Frontal cortex (tissue), 4 donors: Measurements from ENCODE around the gene ENTPD6. TPM values are rescaled to one million over a fixed set of nuclear protein-coding genes. Genes with fewer than 3 reads are reported as not detected.
A peak's percentile ranks its signal among the peaks of the same experiment; 100 is the strongest.
"Not testable (repeated sequence)": the region's sequence is repeated elsewhere in the genome, so short reads cannot be mapped to it uniquely, and the experiment has no call there.

Experiments
- DNase-seq, 2 donors: peaks; one replicate each; pipeline ENCODE4 v3.0.0; 2012; ENCODE audit warnings: low spot score in 2 of 2
- FAIRE-seq: peaks from 2 replicates; lab custom pipeline; 2012; peaks lifted over from hg19 to GRCh38; lab: Jason Lieb, UNC
- total RNA-seq: library from RNA; depleted of rRNA; stranded (reverse); fragments of >200 nt; gene quantifications from one replicate; pipeline ENCODE4 v1.2.3, GENCODE V29; 2014
- donor health status: control.
- donor health status: control.
- donor health status: control.

Gene ENTPD6
- total RNA-seq, result 48.5 TPM

GRCh38 chr20:25195014-25195961 is at the start of gene ENTPD6:
Gene ENTPD6, plus strand, starts transcription at chr20:25195712. Its CDS starts 10,825 bp downstream, at chr20:25206537.
- no peak for FAIRE-seq
- peak; percentile 96 for DNase-seq

DNA sequence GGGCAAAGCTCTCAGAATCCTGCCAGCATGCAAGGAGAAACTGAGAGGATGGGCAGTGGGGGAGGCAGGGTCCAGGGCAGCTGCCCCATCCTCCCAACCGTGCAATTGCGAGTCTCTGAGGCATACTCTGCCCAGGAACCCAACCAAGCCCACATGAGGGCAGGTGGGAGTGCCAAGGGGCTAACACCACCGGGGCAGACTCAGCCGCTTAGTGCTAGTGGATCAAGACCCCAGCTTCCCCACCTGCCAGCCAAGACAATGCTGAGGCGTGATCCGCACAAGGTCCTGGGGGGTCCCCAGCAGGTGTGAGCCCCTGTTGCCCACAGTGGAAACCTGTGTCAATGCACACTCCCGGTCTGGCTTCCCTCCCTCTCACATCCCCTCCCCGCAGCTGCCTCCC is 48.5 kb upstream of the ENTPD6 start:
- DNase-seq (no peak), FAIRE-seq (no peak)

DNA sequence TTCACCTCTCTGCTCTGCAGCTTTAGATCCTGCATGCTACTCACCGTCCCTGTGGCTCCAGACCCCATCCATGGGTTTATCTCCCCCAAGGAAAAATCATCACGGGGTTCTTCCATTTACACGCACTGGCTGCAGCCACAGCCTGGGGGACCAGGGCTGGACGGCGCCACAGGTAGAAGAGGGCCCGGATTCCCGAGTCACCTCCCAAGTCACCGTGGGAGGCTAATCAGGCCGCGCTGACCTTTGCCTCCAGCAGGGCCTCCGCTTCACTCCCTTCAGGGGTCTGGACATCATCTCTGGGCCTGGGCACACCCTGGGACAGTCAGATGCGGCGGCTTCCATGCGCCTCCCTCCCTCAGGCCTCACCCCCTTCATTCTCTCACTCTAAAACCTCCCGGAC is 47.8 kb upstream of the ENTPD6 start:
- no peak for DNase-seq
- FAIRE-seq, result no peak

- FAIRE-seq (no peak), DNase-seq (peak; percentile 31 to 61)
These were observed 47.1 kb upstream of the ENTPD6 start for GRCh38 chr20:25148181-25148981.

DNA sequence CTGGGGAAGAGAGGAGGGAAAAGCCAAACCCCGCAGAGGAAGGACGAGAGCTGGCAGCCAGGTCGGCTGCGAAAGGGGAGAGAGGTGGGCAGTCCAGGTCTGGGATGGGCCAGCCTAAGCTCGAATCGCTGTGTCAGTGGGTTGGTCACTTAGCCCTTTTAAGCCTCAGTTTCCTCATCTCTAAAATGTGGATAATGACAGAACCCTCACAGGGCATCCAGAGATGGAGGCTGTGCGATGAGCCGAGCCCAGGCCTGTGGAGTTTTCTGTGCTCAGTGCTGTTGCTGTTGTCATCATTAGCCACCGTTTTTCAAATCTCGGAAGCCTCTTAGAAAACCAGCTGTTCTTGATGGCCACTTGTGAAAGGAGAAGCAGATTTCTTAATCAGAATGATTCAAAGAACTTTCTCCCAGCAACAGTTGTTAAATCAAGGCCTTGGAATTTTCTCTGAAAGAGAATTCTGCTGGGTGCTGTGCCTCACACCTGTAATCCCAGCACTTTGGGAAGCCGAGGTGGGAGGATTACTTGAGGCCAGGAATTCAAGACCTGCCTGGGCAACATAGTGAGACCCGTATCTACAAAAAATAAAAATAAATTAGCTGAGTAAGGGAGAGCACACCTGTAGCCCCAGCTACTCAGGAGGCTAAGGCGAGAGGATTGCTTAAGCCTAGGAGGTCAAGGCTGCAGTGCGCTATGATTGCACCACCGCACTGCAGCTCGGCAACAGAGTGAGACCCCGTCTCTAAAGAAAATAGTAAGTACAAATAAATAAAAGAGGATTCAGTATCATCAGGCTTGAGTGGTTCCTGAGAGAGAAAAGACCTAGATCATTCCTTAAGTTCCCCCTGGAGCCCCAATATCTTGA is 46.3 kb upstream of the ENTPD6 start:
- FAIRE-seq, result no peak
- DNase-seq, result no peak

DNA sequence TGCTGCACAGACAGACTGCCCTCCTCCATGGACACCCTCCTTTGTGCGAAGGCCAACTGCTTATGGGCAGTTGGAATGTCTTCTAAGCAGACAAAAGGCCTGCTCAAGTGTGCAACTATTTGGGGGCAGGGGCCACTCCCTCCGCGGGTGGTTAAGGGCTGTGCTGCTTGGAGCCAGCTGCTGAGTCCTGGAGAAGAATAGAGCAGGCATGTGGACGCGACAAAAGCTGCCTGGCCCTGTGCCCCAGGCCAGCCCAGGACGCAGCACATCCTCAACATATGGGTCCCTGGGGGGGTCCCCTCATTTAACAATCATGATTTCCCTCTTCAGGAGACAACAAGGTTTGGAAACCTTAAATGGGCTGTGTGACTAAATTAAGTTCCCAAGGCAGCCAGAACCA is 45.5 kb upstream of the ENTPD6 start:
- no peak for FAIRE-seq

DNA sequence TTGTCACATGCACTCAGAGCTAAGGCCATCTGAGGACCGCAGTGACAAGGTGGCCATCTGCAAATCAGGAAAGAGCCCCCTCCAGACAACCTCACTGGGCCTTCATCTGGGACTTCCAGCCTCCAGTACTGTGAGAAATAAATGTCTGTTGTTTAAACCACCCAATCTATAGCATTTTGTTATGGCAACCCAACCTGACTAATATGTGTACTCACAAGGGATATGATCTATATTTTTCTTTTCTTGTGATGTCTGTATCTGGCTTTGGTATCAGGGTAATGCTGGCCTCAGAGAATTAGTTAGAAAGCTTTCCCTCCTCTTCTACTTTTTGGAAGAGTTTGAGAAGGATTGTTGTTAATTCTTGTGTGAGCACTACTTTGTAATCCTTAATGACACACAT is 37.5 kb upstream of the ENTPD6 start:
- DNase-seq (no peak), FAIRE-seq (no peak)

More for the DNA sequence above, 45.5 kb upstream of the ENTPD6 start:
- no peak for DNase-seq

DNA sequence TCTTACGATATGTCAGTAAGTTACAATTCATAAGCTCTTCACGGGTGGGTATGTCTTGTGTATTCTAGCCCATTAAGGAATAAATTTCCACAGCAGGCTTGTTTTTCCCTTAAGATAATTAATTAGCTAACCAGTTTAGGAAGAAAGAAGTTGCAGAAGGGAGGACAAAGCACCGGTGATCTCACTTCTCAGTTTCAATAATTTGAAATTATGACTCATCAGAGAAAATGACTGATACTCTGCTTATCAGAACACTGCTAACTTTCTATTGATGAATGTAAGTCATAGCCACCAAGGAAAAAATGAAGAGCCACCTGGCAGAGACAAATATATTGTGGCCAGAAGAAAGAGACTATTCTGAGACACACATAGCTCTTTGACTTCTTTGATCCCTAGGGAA is 35.0 kb upstream of the ENTPD6 start:
- no peak for DNase-seq

DNA sequence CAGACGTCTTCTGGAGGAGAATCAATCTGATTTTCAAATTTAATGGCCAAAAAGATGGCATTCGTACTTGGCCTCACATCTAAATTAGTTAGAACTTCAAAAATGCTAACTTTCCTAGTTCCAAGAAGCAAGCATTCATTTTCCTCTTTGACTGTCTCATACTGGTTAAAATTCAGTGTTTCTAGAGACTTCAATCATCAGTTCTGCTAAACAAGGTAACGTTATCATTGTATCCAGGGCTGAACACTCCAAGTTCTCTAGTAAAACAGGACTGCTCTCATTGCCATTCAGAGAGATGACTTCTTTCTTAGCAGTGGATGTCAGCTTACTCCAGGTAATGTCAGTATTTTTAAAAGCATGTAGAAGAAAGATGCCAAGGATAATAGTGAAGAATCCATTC is 34.6 kb upstream of the ENTPD6 start:
- no peak for DNase-seq
- no peak for FAIRE-seq

More for the DNA sequence above, 35.0 kb upstream of the ENTPD6 start:
- FAIRE-seq, result no peak

GRCh38 chr20:25165128-25165527 is 30.4 kb upstream of the ENTPD6 start:
- DNase-seq (no peak), FAIRE-seq (no peak)

DNA sequence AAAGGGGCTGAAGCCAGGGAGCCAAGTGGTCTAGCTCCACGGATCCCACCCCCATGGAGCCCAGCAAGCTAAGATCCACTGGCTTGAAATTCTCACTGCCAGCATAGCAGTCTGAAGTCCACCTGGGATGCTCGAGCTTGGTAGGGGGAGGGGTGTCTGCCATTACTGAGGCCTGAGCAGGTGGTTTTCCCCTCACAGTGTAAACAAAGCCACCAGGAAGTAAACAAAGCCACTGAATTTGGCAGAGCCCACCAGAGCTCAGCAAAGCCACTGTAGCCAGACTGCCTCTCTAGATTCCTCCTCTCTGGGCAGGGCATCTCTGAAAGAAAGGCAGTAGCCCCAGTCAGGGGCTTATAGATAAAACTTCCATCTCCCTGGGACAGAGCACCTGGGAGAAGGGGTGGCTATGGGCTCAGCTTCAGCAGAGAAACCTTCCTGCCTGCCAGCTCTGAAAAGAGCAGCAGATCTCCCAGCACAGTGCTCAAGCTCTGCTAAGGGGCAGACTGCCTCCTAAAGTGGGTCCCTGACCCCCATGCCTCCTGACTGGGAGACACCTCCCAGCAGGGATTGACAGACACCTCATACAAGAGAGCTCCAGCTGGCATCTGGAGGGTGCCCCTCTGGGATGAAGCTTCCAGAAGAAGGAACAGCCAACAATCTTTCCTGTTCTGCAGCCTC is 29.3 kb upstream of the ENTPD6 start:
- FAIRE-seq, DNase-seq: not testable (repeated sequence)

GRCh38 chr20:25173321-25173720 is 22.2 kb upstream of the ENTPD6 start:
- no peak for FAIRE-seq
- no peak for DNase-seq

- FAIRE-seq, result no peak
These were observed 21.6 kb upstream of the ENTPD6 start for GRCh38 chr20:25173886-25174308.

DNA sequence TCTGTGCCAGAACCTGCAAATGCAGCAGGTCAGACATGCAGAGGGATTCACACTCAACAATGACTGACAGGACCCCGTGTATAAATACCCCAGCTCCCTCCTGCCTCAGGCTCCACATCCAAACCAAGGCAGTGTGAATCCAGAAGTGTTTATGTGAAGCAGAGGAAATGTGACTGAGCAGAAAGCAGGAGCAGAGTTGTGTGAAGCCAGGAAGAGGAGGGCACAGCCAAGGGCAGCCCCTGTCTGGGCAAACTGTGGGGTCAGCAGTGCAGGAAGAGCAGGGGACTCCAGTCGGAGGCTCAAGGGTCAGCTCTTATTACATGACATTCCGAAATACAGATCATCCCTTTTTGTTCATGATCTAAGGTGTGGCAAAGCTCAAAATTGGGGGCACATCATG is 19.3 kb upstream of the ENTPD6 start:
- DNase-seq, result no peak
- FAIRE-seq, result no peak

More at GRCh38 chr20:25173886-25174308, 21.6 kb upstream of the ENTPD6 start:
- DNase-seq, result no peak

GRCh38 chr20:25177890-25178321 is 17.6 kb upstream of the ENTPD6 start:
- no peak for FAIRE-seq

DNA sequence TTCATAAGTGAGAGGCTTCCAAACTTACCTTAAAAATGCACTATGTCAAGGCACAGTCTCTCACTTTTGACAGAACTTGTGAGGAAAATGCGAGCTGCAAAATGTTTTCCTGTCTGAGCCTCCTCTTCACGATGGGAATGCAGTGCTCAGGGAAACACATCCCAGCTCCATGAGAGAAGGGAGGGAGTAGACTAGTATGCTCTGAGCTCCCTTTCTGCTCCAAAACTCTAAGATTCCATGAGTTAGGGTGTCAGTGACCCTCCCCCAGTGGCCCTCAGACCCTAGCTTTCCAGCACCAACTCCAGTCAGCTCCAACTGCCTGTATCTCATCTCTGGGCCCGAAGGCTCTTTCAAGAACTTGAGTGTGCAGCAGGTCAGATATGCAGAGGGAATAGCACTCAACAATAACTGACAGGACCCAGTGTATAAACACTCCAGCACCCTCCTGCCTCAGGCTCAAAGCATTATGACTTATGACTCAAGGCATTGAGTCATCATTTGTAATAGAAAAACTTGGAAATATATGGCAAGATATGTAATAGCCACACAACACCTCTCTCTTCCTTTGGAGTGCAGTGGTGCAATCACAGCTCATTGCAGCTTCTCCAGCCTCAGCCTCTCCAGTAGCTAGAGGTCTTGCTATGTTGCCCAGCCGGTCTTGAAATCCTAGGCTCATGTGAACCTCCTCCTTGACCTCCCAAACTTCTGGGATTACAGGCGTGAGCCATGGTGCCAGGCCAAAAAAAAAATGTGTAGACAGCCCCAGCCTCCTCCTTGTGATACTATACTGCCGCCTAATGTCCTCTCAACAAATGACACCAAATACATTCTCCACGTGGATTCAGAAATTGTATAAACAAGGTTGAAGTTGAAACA is 16.7 kb upstream of the ENTPD6 start:
- DNase-seq (peak; percentile 54 to 61), FAIRE-seq (peak; percentile 72)

More at GRCh38 chr20:25177890-25178321, 17.6 kb upstream of the ENTPD6 start:
- no peak for DNase-seq

GRCh38 chr20:25179439-25180089 is 15.9 kb upstream of the ENTPD6 start:
- no peak for FAIRE-seq
- DNase-seq, result no peak

DNA sequence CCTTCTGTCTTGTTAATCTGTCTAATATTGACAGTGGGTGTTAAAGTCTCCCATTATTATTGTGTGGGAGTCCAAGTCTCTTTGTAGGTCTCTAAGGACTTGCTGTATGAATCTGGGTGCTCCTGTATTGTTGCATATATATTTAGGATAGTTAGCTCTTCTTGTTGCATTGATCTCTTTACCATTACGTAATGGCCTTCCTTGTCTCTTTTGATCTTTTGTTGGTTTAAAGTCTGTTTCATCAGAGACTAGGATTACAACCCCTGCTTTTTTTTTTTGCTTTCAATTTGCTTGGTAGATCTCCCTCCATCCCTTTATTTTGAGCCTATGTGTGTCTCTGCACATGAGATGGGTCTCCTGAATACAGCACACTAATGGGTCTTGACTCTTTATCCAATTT is 11.1 kb upstream of the ENTPD6 start:
- FAIRE-seq, DNase-seq: not testable (repeated sequence)
